ENCODE measurements around the gene CLEC3B. TPM values are rescaled to one million over a fixed set of nuclear protein-coding genes. Genes with fewer than 3 reads are reported as not detected.

The CLEC3B gene
- total and polyA plus RNA-seq, 8 donors = 16.7 to 199 (median 27.5) TPM; not detected in 2

- intact Hi-C loops (cut with DNase I; ENCODE audit: low total_unique reads) = no loop called here
- DNase-seq = peak in 1 of 2 donors; percentile 81
- no peaks in the 10 kb centered on the region for H3K9me3 ChIP-seq
- no peak overlapping the region for H3K4me3 ChIP-seq
- WGBS, 5 donors = 54 to 70% (median 63%) methylated on average over 12 of the region's 12 CpGs
- no peak for TF ChIP-seq CTCF (IDR thresholded peaks at IDR 0.05)
- no peaks in the 10 kb centered on the region for H3K36me3 ChIP-seq
- peaks cover 14 to 40% (median 19%) of the 10 kb centered on the region in 4 donors for H3K4me1 ChIP-seq
- H3K27ac ChIP-seq = peak overlapping the region in 1 of 5 donors; percentile 32
- no peaks in the 10 kb centered on the region for H3K27me3 ChIP-seq
Measured at GRCh38 chr3:45021524-45022297, 4.4 kb upstream of the CLEC3B start.

GRCh38 chr3:45023675-45024074 is 2.4 kb upstream of the CLEC3B start:
- Histone ChIP-seq H3K36me3 (no peaks in the 10 kb centered on the region), H3K9me3 (no peaks in the 10 kb centered on the region), H3K27me3 (no peaks in the 10 kb centered on the region), H3K27ac (no peak overlapping the region), H3K4me1 (peaks cover 17 to 40% (median 27%) of the 10 kb centered on the region in 4 donors), H3K4me3 (no peak overlapping the region)
- TF ChIP-seq EP300 (IDR thresholded peaks at IDR 0.05) = no peak
- no peak for TF ChIP-seq POLR2AphosphoS5 (IDR thresholded peaks at IDR 0.05)
- no peak for TF ChIP-seq POLR2A (IDR thresholded peaks at IDR 0.05)
- no peak for TF ChIP-seq CTCF (IDR thresholded peaks at IDR 0.05)
- 39 to 67% (median 50%) methylated on average over 3 of the region's 3 CpGs for WGBS, 5 donors
- intact Hi-C loops (cut with DNase I; ENCODE audit: low total_unique reads) = no loop called here
- DNase-seq = no peak

GRCh38 chr3:45024542-45025255 is 1.4 kb upstream of the CLEC3B start:
- 41 to 57% (median 42%) methylated on average over 6 of the region's 6 CpGs for whole genome bisulfite sequencing, 5 donors
- no peak for TF ChIP-seq POLR2AphosphoS5 (IDR thresholded peaks at IDR 0.05)
- no peak for TF ChIP-seq CTCF (IDR thresholded peaks at IDR 0.05)
- no peak for TF ChIP-seq EP300 (IDR thresholded peaks at IDR 0.05)
- no peak for TF ChIP-seq POLR2A (IDR thresholded peaks at IDR 0.05)
- intact Hi-C loops (cut with DNase I; ENCODE audit: low total_unique reads) = no loop called here
- Histone ChIP-seq H3K9me3 (no peaks in the 10 kb centered on the region), H3K27me3 (no peaks in the 10 kb centered on the region), H3K36me3 (no peaks in the 10 kb centered on the region), H3K27ac (peak overlapping the region in 3 of 5 donors; percentile 59 to 62 (median 59)), H3K4me3 (no peak overlapping the region), H3K4me1 (peaks cover 17 to 46% (median 30%) of the 10 kb centered on the region in 4 donors)
- DNase-seq = peak in 1 of 2 donors; percentile 30

GRCh38 chr3:45026957-45027356 is 854 bp downstream of the CLEC3B start:
- peak overlapping the region; percentile 11 to 22 (median 18) for H3K4me3 ChIP-seq
- no peaks in the 10 kb centered on the region for H3K9me3 ChIP-seq
- WGBS, 5 donors = 22 to 46% (median 37%) methylated on average over 4 of the region's 4 CpGs
- intact Hi-C loops (cut with DNase I; ENCODE audit: low total_unique reads) = no loop called here
- no peaks in the 10 kb centered on the region for H3K27me3 ChIP-seq
- peak overlapping the region in 4 of 5 donors; percentile 44 to 62 (median 59) for H3K27ac ChIP-seq
- no peaks in the 10 kb centered on the region for H3K36me3 ChIP-seq
- H3K4me1 ChIP-seq = peaks cover 17 to 43% (median 30%) of the 10 kb centered on the region in 4 donors
- peak in 1 of 2 donors; percentile 72 for DNase-seq
- TF ChIP-seq EP300 (IDR thresholded peaks at IDR 0.05) (no peak), POLR2A (IDR thresholded peaks at IDR 0.05) (no peak), POLR2AphosphoS5 (IDR thresholded peaks at IDR 0.05) (peak in 1 of 3 donors; percentile 5), CTCF (IDR thresholded peaks at IDR 0.05) (no peak)
